ENCODE measurements around the gene SLC24A4.

SLC24A4 gene

DNA sequence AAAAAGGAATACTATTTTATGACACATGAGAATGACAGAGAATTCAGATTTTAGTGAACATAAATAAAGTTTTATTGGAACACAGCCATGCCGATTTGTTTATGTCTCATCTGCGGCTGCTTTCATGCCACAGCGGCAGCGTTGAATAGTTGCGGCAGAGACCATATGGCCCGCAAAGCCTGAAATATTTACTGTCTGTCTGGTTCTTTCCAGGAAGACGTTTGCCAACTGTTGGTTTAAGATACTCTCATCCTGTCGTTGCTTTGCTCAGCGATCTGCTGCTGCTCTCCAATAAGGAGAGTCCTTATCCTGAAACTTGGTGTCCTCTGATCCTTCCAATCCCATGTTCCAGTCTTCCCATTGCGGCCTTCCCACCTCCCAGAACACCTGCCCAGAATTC, 89.9 kb downstream of the SLC24A4 start:
- no peak for DNase-seq
- TF ChIP-seq GATA1 (IDR thresholded peaks at IDR 0.05; ENCODE audit: low read depth, low read length) (no peak), POLR2A (IDR thresholded peaks at IDR 0.05; ENCODE audit: low read length) (no peak)

GRCh38 chr14:92413379-92413778, 90.4 kb downstream of the SLC24A4 start:
- no peak for DNase-seq
- TF ChIP-seq GATA1 (IDR thresholded peaks at IDR 0.05; ENCODE audit: low read depth, low read length) (no peak), POLR2A (IDR thresholded peaks at IDR 0.05; ENCODE audit: low read length) (no peak)

GRCh38 chr14:92414690-92415445, 91.9 kb downstream of the SLC24A4 start:
- no peak for TF ChIP-seq POLR2A (IDR thresholded peaks at IDR 0.05; ENCODE audit: low read length)
- no peak for TF ChIP-seq GATA1 (IDR thresholded peaks at IDR 0.05; ENCODE audit: low read depth, low read length)
- no peak for DNase-seq

DNA sequence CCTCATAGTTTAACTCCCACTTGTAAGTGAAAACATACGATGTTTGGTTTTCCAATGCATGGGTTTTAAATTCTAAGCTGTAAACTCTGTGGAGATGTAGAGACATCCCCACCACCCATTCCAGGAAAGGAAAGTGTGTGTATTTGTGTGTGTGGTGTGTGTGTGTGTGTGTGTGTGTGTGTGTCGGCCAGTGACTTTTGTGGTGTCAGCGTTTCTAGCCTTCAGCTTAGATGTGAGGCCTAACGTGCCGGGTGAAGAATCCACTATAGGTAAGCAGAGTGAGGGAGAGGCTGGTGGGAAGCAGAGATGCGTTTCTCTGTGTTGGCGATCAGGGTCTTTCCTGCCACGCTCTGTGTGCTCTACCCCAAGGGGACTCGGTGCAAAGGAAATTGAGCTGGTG, 93.0 kb downstream of the SLC24A4 start:
- no peak for TF ChIP-seq GATA1 (IDR thresholded peaks at IDR 0.05; ENCODE audit: low read depth, low read length)
- no peak for TF ChIP-seq POLR2A (IDR thresholded peaks at IDR 0.05; ENCODE audit: low read length)

DNA sequence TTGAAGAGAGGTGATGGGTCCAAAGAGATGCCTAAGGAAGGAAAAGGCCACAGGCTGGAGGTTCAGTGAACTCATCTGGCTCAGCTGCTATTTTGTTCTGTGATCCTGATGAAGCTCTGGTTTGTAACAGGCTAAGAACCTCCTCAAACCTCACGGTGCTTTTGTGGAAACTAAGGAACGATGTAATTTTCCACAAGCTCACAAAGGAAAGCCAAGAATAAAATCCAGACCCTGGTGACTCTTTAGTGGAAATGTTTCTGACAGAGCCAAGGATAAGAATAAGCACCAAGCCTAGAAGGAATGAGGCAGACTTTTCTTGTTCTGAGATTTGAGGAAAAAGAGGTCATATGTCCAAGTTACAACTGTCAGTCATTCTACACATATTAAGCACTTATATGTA, 93.6 kb downstream of the SLC24A4 start:
- DNase-seq = no peak
- no peak for TF ChIP-seq POLR2A (IDR thresholded peaks at IDR 0.05; ENCODE audit: low read length)
- TF ChIP-seq GATA1 (IDR thresholded peaks at IDR 0.05; ENCODE audit: low read depth, low read length) = no peak

More for the DNA sequence above, 93.0 kb downstream of the SLC24A4 start:
- no peak for DNase-seq

- DNase-seq = no peak
Observed at GRCh38 chr14:92417759-92418158, 94.8 kb downstream of the SLC24A4 start.

GRCh38 chr14:92421751-92422150, 98.8 kb downstream of the SLC24A4 start:
- no peak for DNase-seq
- TF ChIP-seq GATA1 (IDR thresholded peaks at IDR 0.05; ENCODE audit: low read depth, low read length) = no peak
- no peak for TF ChIP-seq POLR2A (IDR thresholded peaks at IDR 0.05; ENCODE audit: low read length)

More at GRCh38 chr14:92417759-92418158, 94.8 kb downstream of the SLC24A4 start:
- TF ChIP-seq GATA1 (IDR thresholded peaks at IDR 0.05; ENCODE audit: low read depth, low read length) (no peak), POLR2A (IDR thresholded peaks at IDR 0.05; ENCODE audit: low read length) (no peak)

- TF ChIP-seq GATA1 (IDR thresholded peaks at IDR 0.05; ENCODE audit: low read depth, low read length) = no peak
- TF ChIP-seq POLR2A (IDR thresholded peaks at IDR 0.05; ENCODE audit: low read length) = no peak
- no peak for DNase-seq
Observed at GRCh38 chr14:92425101-92425500, 102.1 kb downstream of the SLC24A4 start.

GRCh38 chr14:92426237-92426636, 103.3 kb downstream of the SLC24A4 start:
- no peak for DNase-seq
- no peak for TF ChIP-seq POLR2A (IDR thresholded peaks at IDR 0.05; ENCODE audit: low read length)
- no peak for TF ChIP-seq GATA1 (IDR thresholded peaks at IDR 0.05; ENCODE audit: low read depth, low read length)

DNA sequence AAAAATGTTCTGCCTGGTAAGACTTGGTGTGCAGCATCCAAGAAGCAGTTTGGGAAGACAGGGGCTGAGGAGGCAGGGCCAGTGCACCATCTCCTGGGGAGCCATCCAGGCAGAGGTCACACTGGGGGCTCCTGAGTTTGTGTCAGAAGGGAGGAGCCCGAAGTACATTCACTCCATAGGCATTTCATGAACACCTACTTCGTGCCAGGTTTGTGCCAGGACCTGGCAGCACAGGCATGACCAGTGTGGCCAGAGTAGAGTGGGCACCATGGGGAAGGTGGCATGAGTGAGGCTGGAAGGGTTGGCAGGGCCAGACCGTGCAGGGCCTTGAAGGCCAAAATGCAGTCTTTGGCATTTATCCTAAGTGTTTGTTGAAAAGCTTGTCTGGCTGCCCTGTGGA, 104.1 kb downstream of the SLC24A4 start:
- DNase-seq = no peak
- TF ChIP-seq POLR2A (IDR thresholded peaks at IDR 0.05; ENCODE audit: low read length) = no peak
- TF ChIP-seq GATA1 (IDR thresholded peaks at IDR 0.05; ENCODE audit: low read depth, low read length) = no peak

DNA sequence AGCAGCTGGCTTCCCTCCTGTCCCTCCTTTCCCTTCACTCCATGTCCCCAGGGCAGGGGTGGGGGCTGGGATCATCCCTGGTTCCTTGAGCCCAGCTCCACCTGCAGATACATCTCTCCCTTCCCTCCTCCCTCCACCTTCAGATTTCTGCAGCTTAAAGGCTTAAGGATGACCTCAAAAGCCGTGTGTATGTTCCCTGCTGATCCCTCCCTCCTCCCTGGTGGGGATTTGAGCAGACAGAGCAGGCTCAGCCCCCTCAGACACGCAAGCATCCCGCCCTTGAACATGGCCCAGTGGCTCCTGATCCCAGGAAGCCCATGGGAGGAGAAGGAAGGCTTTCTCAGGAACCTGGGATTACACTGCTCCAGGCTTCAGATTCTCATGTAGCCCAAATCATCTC, 107.7 kb downstream of the SLC24A4 start:
- no peak for TF ChIP-seq GATA1 (IDR thresholded peaks at IDR 0.05; ENCODE audit: low read depth, low read length)
- no peak for TF ChIP-seq POLR2A (IDR thresholded peaks at IDR 0.05; ENCODE audit: low read length)
- DNase-seq = no peak

- TF ChIP-seq GATA1 (IDR thresholded peaks at IDR 0.05; ENCODE audit: low read depth, low read length) = no peak
- no peak for TF ChIP-seq POLR2A (IDR thresholded peaks at IDR 0.05; ENCODE audit: low read length)
- no peak for DNase-seq
Observed at GRCh38 chr14:92431199-92431725, 108.3 kb downstream of the SLC24A4 start.

DNA sequence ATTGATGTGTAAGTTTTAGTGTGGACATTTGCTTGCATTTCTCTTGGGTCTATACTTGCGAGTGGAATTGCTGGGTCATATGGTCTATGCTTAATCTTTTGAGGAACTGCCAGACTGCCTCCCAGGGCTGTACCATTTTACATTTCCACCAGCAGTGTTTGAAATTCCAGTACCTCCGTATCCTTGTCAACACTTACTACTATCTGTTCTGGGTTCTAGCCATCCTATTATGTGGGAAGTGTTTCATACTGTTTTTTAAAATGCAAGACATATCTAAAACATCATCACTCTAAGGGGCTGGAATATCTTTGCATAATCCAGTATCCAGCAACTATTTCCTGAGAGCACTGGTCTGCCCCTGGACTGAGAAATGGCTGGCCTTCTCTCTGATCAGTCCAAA, 110.4 kb downstream of the SLC24A4 start:
- no peak for DNase-seq
- TF ChIP-seq POLR2A (IDR thresholded peaks at IDR 0.05; ENCODE audit: low read length) = no peak
- no peak for TF ChIP-seq GATA1 (IDR thresholded peaks at IDR 0.05; ENCODE audit: low read depth, low read length)

DNA sequence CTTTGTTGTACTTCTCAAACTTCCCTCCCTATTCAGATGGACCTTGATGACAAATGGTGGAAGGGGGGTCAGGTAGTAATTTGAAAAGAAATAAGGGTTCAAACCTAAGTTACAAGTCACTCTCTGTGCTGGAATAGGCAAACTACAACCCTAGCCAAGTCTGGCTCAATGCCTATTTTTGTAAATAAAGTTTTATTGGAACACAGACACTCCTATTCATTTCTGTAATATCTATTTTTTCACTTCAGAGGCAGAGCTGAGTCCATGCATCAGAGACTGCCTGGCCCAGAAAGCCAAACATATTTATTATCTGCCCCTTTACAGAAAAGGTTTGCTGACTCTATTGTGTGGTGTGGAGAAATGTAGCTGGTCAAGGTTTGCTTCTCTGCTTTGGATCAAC, 112.2 kb downstream of the SLC24A4 start:
- TF ChIP-seq GATA1 (IDR thresholded peaks at IDR 0.05; ENCODE audit: low read depth, low read length) (no peak), POLR2A (IDR thresholded peaks at IDR 0.05; ENCODE audit: low read length) (no peak)
- DNase-seq = no peak

GRCh38 chr14:92436115-92436776, 113.3 kb downstream of the SLC24A4 start:
- no peak for DNase-seq
- TF ChIP-seq POLR2A (IDR thresholded peaks at IDR 0.05; ENCODE audit: low read length) (no peak), GATA1 (IDR thresholded peaks at IDR 0.05; ENCODE audit: low read depth, low read length) (no peak)
